Endothelial cell (in vitro differentiated cells): Measurements from ENCODE around the gene SIRPA. TPM values are rescaled to one million over a fixed set of nuclear protein-coding genes. Genes with fewer than 3 reads are reported as not detected.

Experiments used
- DNase-seq: peaks from one replicate; pipeline ENCODE4 v3.0.0; 2021; ENCODE audit warnings: low spot score
- H3K27ac Mint-ChIP-seq: one replicate; pipeline ENCODE4 v1.8.0; 2021; ENCODE audit warnings: mixed read lengths, inconsistent platforms; ENCODE audit not compliant: unreplicated experiment
- H3K27me3 Mint-ChIP-seq: one replicate; pipeline ENCODE4 v1.8.0; 2021; ENCODE audit warnings: mild to moderate bottlenecking, moderate library complexity, mixed read lengths, inconsistent platforms; ENCODE audit not compliant: unreplicated experiment
- H3K36me3 Mint-ChIP-seq: one replicate; pipeline ENCODE4 v1.8.0; 2021; ENCODE audit warnings: mild to moderate bottlenecking, low read depth, mixed read lengths, inconsistent platforms; ENCODE audit not compliant: unreplicated experiment
- H3K4me1 Mint-ChIP-seq: one replicate; pipeline ENCODE4 v1.8.0; 2021; ENCODE audit warnings: mild to moderate bottlenecking, mixed read lengths, inconsistent platforms; ENCODE audit not compliant: unreplicated experiment
- H3K4me3 Mint-ChIP-seq: one replicate; pipeline ENCODE4 v1.8.0; 2021; ENCODE audit warnings: mild to moderate bottlenecking, mixed read lengths, inconsistent platforms; ENCODE audit not compliant: unreplicated experiment
- H3K9me3 Mint-ChIP-seq: one replicate; pipeline ENCODE4 v1.8.0; 2021; ENCODE audit warnings: mixed read lengths, inconsistent platforms; ENCODE audit not compliant: unreplicated experiment
- CTCF ChIP-seq: fragments of 200-600 bp; sonication (generic); IDR thresholded peaks from one replicate; pipeline ENCODE4 v1.5.0; 2021; ENCODE audit warnings: antibody characterized with exemption; ENCODE audit not compliant: unreplicated experiment
- total RNA-seq: library from RNA; stranded (reverse); fragmentation: NEBNext Ultra II Directional; extraction: Animal tissue kit (Norgen Biotek cat#: 25700); gene quantifications from one replicate; pipeline ENCODE4 v1.2.1, GENCODE V29; 2021; ENCODE audit not compliant: unreplicated experiment

SIRPA gene
- total RNA-seq, 1 donor from 2014 or later: 132 TPM

- no peak for DNase-seq
- TF ChIP-seq CTCF: no peak
- Mint-ChIP-seq H3K27ac (no peak overlapping the region), H3K4me1 (peaks cover 33% of the 10 kb centered on the region), H3K9me3 (no peaks in the 10 kb centered on the region), H3K36me3 (no peaks in the 10 kb centered on the region), H3K27me3 (peaks cover 3% of the 10 kb centered on the region), H3K4me3 (no peak overlapping the region)
These were observed 39.5 kb upstream of the SIRPA start for GRCh38 chr20:1855690-1856089.

- H3K36me3 Mint-ChIP-seq: no peaks in the 10 kb centered on the region
- H3K9me3 Mint-ChIP-seq: no peaks in the 10 kb centered on the region
- H3K27me3 Mint-ChIP-seq: peaks cover 2% of the 10 kb centered on the region
- DNase-seq: no peak
- H3K4me3 Mint-ChIP-seq: no peak overlapping the region
- no peak for TF ChIP-seq CTCF
- no peak overlapping the region for H3K27ac Mint-ChIP-seq
- peaks cover 35% of the 10 kb centered on the region for H3K4me1 Mint-ChIP-seq
These were observed 38.8 kb upstream of the SIRPA start for GRCh38 chr20:1856424-1856823.

GRCh38 chr20:1857466-1857865 is 37.7 kb upstream of the SIRPA start:
- Mint-ChIP-seq H3K9me3 (no peaks in the 10 kb centered on the region), H3K27ac (peak overlapping the region; percentile 90), H3K27me3 (peaks cover 2% of the 10 kb centered on the region), H3K36me3 (no peaks in the 10 kb centered on the region), H3K4me3 (no peak overlapping the region), H3K4me1 (peaks cover 39% of the 10 kb centered on the region)
- TF ChIP-seq CTCF: no peak
- peak; percentile 32 for DNase-seq

GRCh38 chr20:1858871-1859270 is 36.3 kb upstream of the SIRPA start:
- Mint-ChIP-seq H3K4me3 (no peak overlapping the region), H3K9me3 (no peaks in the 10 kb centered on the region), H3K4me1 (peaks cover 44% of the 10 kb centered on the region), H3K27ac (no peak overlapping the region), H3K27me3 (peaks cover 3% of the 10 kb centered on the region), H3K36me3 (no peaks in the 10 kb centered on the region)
- no peak for TF ChIP-seq CTCF
- DNase-seq: no peak

DNA sequence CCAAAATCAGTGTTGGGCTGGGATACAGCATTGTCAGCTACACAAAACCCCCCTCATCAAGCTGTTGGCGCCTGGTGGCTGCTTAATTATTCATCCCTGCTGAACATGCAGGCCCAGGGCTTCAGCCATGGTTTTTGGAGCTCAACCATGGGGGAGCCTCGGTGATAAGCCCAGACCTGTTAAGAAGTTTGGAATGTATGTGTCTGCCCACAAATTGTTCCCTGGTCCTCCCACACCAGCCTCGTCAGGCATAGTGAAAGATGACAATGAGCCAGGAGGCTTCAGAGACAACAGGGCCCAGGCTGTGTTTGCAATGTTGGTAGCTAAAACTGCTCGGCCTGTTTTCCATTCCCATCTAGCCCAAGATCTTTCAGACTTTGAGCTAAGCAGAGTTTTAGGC is 34.8 kb upstream of the SIRPA start:
- Mint-ChIP-seq H3K4me3 (no peak overlapping the region), H3K27ac (no peak overlapping the region), H3K27me3 (peaks cover 3% of the 10 kb centered on the region), H3K9me3 (no peaks in the 10 kb centered on the region), H3K4me1 (peaks cover 44% of the 10 kb centered on the region), H3K36me3 (no peaks in the 10 kb centered on the region)
- no peak for TF ChIP-seq CTCF
- no peak for DNase-seq
